ENCODE results near the gene ZRANB3.

Gene ZRANB3

GRCh38 chr2:135490376-135490775 lies 40.6 kb downstream of the ZRANB3 start:
- no peak for TF ChIP-seq CTCF (IDR thresholded peaks at IDR 0.05; ENCODE audit: low read depth, low read length)

GRCh38 chr2:135485441-135485840 lies 45.6 kb downstream of the ZRANB3 start:
- no peak overlapping the region for H3K4me3 ChIP-seq (ENCODE audit: low read depth, low read length)
- TF ChIP-seq CTCF (IDR thresholded peaks at IDR 0.05; ENCODE audit: low read depth, low read length): no peak

More at GRCh38 chr2:135490376-135490775, 40.6 kb downstream of the ZRANB3 start:
- no peak overlapping the region for H3K4me3 ChIP-seq (ENCODE audit: low read depth, low read length)

GRCh38 chr2:135475128-135475527 lies 55.9 kb downstream of the ZRANB3 start:
- H3K4me3 ChIP-seq (ENCODE audit: low read depth, low read length): no peak overlapping the region
- no peak for TF ChIP-seq CTCF (IDR thresholded peaks at IDR 0.05; ENCODE audit: low read depth, low read length)

- H3K4me3 ChIP-seq (ENCODE audit: low read depth, low read length): no peak overlapping the region
- peak; percentile 41; the same call in 1 of the 2 replicates for TF ChIP-seq CTCF (IDR thresholded peaks at IDR 0.05; ENCODE audit: low read depth, low read length)
Observed at GRCh38 chr2:135473567-135473966, 57.5 kb downstream of the ZRANB3 start.

GRCh38 chr2:135471106-135471505 lies 59.9 kb downstream of the ZRANB3 start:
- no peak for TF ChIP-seq CTCF (IDR thresholded peaks at IDR 0.05; ENCODE audit: low read depth, low read length)

GRCh38 chr2:135457279-135457678 lies 73.7 kb downstream of the ZRANB3 start:
- no peak for TF ChIP-seq CTCF (IDR thresholded peaks at IDR 0.05; ENCODE audit: low read depth, low read length)

More at GRCh38 chr2:135471106-135471505, 59.9 kb downstream of the ZRANB3 start:
- no peak overlapping the region for H3K4me3 ChIP-seq (ENCODE audit: low read depth, low read length)

GRCh38 chr2:135456835-135457234 lies 74.2 kb downstream of the ZRANB3 start:
- no peak overlapping the region for H3K4me3 ChIP-seq (ENCODE audit: low read depth, low read length)
- TF ChIP-seq CTCF (IDR thresholded peaks at IDR 0.05; ENCODE audit: low read depth, low read length): no peak

More at GRCh38 chr2:135457279-135457678, 73.7 kb downstream of the ZRANB3 start:
- H3K4me3 ChIP-seq (ENCODE audit: low read depth, low read length): no peak overlapping the region

All from WI38 (cell line).